ENCODE results near the gene GMCL2.

GMCL2 gene

GRCh38 chr5:178176791-178177190 lies 10.4 kb downstream of the GMCL2 start:
- DNase-seq: no peak

- no peak for DNase-seq
Observed at GRCh38 chr5:178174456-178174855, 12.7 kb downstream of the GMCL2 start.

GRCh38 chr5:178170455-178170854 lies 16.7 kb downstream of the GMCL2 start:
- no peak for DNase-seq

GRCh38 chr5:178165581-178165980 lies 21.6 kb downstream of the GMCL2 start:
- no peak for DNase-seq

GRCh38 chr5:178163772-178164735 lies 23.1 kb downstream of the GMCL2 start:
- peak; percentile 75 for DNase-seq

GRCh38 chr5:178162481-178162880 lies 24.7 kb downstream of the GMCL2 start:
- no peak for DNase-seq

- no peak for DNase-seq
Observed at GRCh38 chr5:178160176-178160575, 27.0 kb downstream of the GMCL2 start.

GRCh38 chr5:178155065-178155464 lies 32.1 kb downstream of the GMCL2 start:
- DNase-seq: no peak

GRCh38 chr5:178153530-178154340 lies 33.4 kb downstream of the GMCL2 start, which contains the start of gene NHP2:
NHP2 (minus strand) TSS chr5:178153885; CDS start chr5:178153817, 68 bp downstream.
- DNase-seq: peak; percentile 93

GRCh38 chr5:178152491-178153444 lies 34.4 kb downstream of the GMCL2 start:
- no peak for DNase-seq

GRCh38 chr5:178150977-178151734 lies 36.0 kb downstream of the GMCL2 start:
- no peak for DNase-seq

- DNase-seq: no peak
Observed at GRCh38 chr5:178149199-178149932, 37.8 kb downstream of the GMCL2 start.

- no peak for DNase-seq
Observed at GRCh38 chr5:178147406-178147805, 39.8 kb downstream of the GMCL2 start.

- no peak for DNase-seq
Observed at GRCh38 chr5:178145965-178146820, 41.0 kb downstream of the GMCL2 start.

GRCh38 chr5:178143901-178144300 lies 43.3 kb downstream of the GMCL2 start:
- peak; percentile 73 for DNase-seq

GRCh38 chr5:178143246-178143645 lies 43.9 kb downstream of the GMCL2 start:
- DNase-seq: no peak

- DNase-seq: no peak
Observed at GRCh38 chr5:178142642-178143041, 44.5 kb downstream of the GMCL2 start.

GRCh38 chr5:178141550-178141949 lies 45.6 kb downstream of the GMCL2 start:
- DNase-seq: no peak

GRCh38 chr5:178137991-178138390 lies 49.2 kb downstream of the GMCL2 start:
- DNase-seq: no peak

- no peak for DNase-seq
Observed at GRCh38 chr5:178136990-178137389, 50.2 kb downstream of the GMCL2 start.

Data from DMS 273 treated with DMSO at 0.1 percent for 48 hours (cell line).